ENCODE measurements around the gene ATR. TPM values are rescaled to one million over a fixed set of nuclear protein-coding genes. Genes with fewer than 3 reads are reported as not detected.

Gene ATR
- total RNA-seq, 4 donors from 2014 or later, result 15.0 to 36.0 (median 15.9) TPM

GRCh38 chr3:142492184-142492583 lies 86.3 kb downstream of the ATR start:
- no peaks in the 10 kb centered on the region for H3K4me1 ChIP-seq
- no peak overlapping the region for H3K4me3 ChIP-seq
- no peaks in the 10 kb centered on the region for H3K27me3 ChIP-seq
- H3K27ac ChIP-seq, result no peak overlapping the region
- 100% methylated on average over 2 of the region's 2 CpGs for WGBS
- TF ChIP-seq, protein P1, sequence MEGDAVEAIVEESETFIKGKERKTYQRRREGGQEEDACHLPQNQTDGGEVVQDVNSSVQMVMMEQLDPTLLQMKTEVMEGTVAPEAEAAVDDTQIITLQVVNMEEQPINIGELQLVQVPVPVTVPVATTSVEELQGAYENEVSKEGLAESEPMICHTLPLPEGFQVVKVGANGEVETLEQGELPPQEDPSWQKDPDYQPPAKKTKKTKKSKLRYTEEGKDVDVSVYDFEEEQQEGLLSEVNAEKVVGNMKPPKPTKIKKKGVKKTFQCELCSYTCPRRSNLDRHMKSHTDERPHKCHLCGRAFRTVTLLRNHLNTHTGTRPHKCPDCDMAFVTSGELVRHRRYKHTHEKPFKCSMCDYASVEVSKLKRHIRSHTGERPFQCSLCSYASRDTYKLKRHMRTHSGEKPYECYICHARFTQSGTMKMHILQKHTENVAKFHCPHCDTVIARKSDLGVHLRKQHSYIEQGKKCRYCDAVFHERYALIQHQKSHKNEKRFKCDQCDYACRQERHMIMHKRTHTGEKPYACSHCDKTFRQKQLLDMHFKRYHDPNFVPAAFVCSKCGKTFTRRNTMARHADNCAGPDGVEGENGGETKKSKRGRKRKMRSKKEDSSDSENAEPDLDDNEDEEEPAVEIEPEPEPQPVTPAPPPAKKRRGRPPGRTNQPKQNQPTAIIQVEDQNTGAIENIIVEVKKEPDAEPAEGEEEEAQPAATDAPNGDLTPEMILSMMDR (IDR thresholded peaks at IDR 0.05), result no peak
- TF ChIP-seq EP300 (IDR thresholded peaks at IDR 0.05) (no peak), POLR2A (IDR thresholded peaks at IDR 0.05) (no peak), POLR2AphosphoS5 (IDR thresholded peaks at IDR 0.05) (no peak)
- H3K9me3 ChIP-seq, result no peaks in the 10 kb centered on the region
- peaks cover 85% of the 10 kb centered on the region for H3K36me3 ChIP-seq
- DNase-seq (ENCODE audit: low spot score in 2 of 2), result no peak

GRCh38 chr3:142489572-142490323 lies 88.8 kb downstream of the ATR start:
- 97% methylated on average over 5 of the region's 5 CpGs for WGBS
- no peak for DNase-seq (ENCODE audit: low spot score in 2 of 2)
- Histone ChIP-seq H3K27me3 (no peaks in the 10 kb centered on the region), H3K9me3 (no peaks in the 10 kb centered on the region), H3K36me3 (peaks cover 83% of the 10 kb centered on the region), H3K4me1 (no peaks in the 10 kb centered on the region), H3K27ac (no peak overlapping the region), H3K4me3 (no peak overlapping the region)
- TF ChIP-seq POLR2AphosphoS5 (IDR thresholded peaks at IDR 0.05), result no peak
- TF ChIP-seq, protein P1 (IDR thresholded peaks at IDR 0.05), result no peak
- TF ChIP-seq EP300 (IDR thresholded peaks at IDR 0.05), result no peak
- no peak for TF ChIP-seq POLR2A (IDR thresholded peaks at IDR 0.05)

DNA sequence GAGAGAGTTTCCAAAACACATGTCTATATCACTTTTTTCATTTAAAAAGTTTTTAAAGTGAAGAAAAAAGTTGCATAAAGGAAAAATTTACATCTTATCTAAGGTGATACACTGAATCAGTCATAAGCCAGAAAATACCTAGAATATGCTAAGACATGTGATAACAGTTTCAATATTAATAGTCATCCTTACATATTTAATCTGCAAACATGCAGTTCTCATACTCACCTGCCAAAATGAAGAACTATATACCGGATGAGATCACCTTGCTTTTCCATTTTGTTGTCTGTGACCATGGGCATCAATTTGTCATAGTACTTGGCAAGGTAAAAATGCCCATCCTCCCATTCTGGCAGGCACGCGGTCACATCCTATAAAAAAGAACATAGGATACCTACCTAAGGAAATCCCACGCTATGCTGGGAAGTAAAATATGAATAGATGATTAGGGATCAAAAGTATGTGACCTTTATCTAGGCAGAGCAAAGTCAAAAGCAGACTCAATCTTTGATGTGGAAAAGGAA lies 93.6 kb downstream of the ATR start:
- no peak for DNase-seq (ENCODE audit: low spot score in 2 of 2)
- Histone ChIP-seq H3K4me3 (no peak overlapping the region), H3K27me3 (no peaks in the 10 kb centered on the region), H3K4me1 (no peaks in the 10 kb centered on the region), H3K27ac (no peak overlapping the region), H3K9me3 (peaks cover 12% of the 10 kb centered on the region), H3K36me3 (peaks cover 81% of the 10 kb centered on the region)
- TF ChIP-seq, protein P1 (IDR thresholded peaks at IDR 0.05), result no peak
- TF ChIP-seq EP300 (IDR thresholded peaks at IDR 0.05), result no peak
- no peak for TF ChIP-seq POLR2A (IDR thresholded peaks at IDR 0.05)
- TF ChIP-seq POLR2AphosphoS5 (IDR thresholded peaks at IDR 0.05), result no peak
- WGBS, result 96% methylated on average over 4 of the region's 4 CpGs

DNA sequence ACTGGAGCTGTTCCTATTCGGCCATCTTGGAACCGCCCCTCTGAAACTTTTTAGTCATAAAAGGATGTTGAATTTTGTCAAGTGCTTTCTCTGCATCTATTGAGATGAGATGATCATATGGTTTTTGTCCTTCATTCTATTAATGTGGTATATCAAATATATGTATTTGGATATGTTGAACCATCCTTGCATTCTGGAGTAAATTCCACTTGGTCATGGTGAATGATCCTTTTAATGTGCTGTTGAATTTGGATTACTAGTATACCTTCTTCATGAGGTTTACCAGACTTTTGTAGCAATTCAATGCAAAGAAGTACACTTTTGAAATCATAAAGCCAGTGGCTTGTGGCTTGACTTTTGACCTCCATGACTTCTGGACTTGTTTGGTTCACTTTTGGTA lies 97.3 kb downstream of the ATR start:
- Histone ChIP-seq H3K36me3 (peaks cover 53% of the 10 kb centered on the region), H3K27ac (no peak overlapping the region), H3K4me3 (no peak overlapping the region), H3K9me3 (peaks cover 12% of the 10 kb centered on the region), H3K4me1 (no peaks in the 10 kb centered on the region), H3K27me3 (no peaks in the 10 kb centered on the region)
- TF ChIP-seq POLR2AphosphoS5 (IDR thresholded peaks at IDR 0.05), result no peak
- no peak for TF ChIP-seq EP300 (IDR thresholded peaks at IDR 0.05)
- TF ChIP-seq POLR2A (IDR thresholded peaks at IDR 0.05), result no peak
- TF ChIP-seq, protein P1 (IDR thresholded peaks at IDR 0.05), result no peak
- WGBS, result 96% methylated on average over 2 of the region's 2 CpGs
- no peak for DNase-seq (ENCODE audit: low spot score in 2 of 2)

GRCh38 chr3:142470826-142471225 lies 107.7 kb downstream of the ATR start:
- no peak for DNase-seq (ENCODE audit: low spot score in 2 of 2)
- Histone ChIP-seq H3K36me3 (peaks cover 9% of the 10 kb centered on the region), H3K9me3 (peaks cover 5% of the 10 kb centered on the region), H3K27me3 (no peaks in the 10 kb centered on the region), H3K4me3 (no peak overlapping the region), H3K4me1 (no peaks in the 10 kb centered on the region), H3K27ac (no peak overlapping the region)
- no peak for TF ChIP-seq POLR2AphosphoS5 (IDR thresholded peaks at IDR 0.05)
- no peak for TF ChIP-seq POLR2A (IDR thresholded peaks at IDR 0.05)
- no peak for TF ChIP-seq EP300 (IDR thresholded peaks at IDR 0.05)
- TF ChIP-seq, protein P1 (IDR thresholded peaks at IDR 0.05), result no peak
- 96% methylated on average over 4 of the region's 4 CpGs for WGBS
